Measurements from ENCODE around the gene LYSMD2.

DNA sequence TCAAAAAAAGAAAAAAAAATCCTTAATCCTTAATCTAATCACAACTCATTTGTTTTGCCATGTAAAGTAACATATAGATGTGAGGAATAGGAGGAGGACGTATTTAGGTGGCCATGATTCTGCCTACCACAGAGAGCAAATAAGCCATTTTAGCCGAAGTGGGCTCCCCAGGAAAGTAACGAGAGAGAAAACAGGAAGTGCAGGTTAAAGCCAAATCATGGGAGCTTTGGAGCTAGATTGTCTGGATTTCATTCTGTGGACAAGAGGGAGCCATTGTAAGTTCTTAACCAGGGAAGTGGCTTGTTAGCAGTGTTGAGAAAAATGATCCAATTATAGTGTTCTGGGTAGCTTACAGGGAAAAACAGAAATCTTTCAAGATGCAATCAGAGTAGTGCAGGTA lies 23.4 kb upstream of the LYSMD2 start:
- TF ChIP-seq, protein P1, sequence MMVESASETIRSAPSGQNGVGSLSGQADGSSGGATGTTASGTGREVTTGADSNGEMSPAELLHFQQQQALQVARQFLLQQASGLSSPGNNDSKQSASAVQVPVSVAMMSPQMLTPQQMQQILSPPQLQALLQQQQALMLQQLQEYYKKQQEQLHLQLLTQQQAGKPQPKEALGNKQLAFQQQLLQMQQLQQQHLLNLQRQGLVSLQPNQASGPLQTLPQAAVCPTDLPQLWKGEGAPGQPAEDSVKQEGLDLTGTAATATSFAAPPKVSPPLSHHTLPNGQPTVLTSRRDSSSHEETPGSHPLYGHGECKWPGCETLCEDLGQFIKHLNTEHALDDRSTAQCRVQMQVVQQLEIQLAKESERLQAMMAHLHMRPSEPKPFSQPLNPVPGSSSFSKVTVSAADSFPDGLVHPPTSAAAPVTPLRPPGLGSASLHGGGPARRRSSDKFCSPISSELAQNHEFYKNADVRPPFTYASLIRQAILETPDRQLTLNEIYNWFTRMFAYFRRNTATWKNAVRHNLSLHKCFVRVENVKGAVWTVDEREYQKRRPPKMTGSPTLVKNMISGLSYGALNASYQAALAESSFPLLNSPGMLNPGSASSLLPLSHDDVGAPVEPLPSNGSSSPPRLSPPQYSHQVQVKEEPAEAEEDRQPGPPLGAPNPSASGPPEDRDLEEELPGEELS (CRISPR knock-in tag; IDR thresholded peaks at IDR 0.05) = no peak
- TF ChIP-seq, protein P2, sequence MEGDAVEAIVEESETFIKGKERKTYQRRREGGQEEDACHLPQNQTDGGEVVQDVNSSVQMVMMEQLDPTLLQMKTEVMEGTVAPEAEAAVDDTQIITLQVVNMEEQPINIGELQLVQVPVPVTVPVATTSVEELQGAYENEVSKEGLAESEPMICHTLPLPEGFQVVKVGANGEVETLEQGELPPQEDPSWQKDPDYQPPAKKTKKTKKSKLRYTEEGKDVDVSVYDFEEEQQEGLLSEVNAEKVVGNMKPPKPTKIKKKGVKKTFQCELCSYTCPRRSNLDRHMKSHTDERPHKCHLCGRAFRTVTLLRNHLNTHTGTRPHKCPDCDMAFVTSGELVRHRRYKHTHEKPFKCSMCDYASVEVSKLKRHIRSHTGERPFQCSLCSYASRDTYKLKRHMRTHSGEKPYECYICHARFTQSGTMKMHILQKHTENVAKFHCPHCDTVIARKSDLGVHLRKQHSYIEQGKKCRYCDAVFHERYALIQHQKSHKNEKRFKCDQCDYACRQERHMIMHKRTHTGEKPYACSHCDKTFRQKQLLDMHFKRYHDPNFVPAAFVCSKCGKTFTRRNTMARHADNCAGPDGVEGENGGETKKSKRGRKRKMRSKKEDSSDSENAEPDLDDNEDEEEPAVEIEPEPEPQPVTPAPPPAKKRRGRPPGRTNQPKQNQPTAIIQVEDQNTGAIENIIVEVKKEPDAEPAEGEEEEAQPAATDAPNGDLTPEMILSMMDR (IDR thresholded peaks at IDR 0.05) = no peak
- no peak for TF ChIP-seq NR2C2 (CRISPR knock-in tag; IDR thresholded peaks at IDR 0.05)
- TF ChIP-seq JUN (CRISPR knock-in tag; IDR thresholded peaks at IDR 0.05) = no peak

Data from WTC11 (cell line).